RWPE2 (cell line): Measurements from ENCODE around the gene CDC42BPA.
"Not testable (repeated sequence)": the region's sequence is repeated elsewhere in the genome, so short reads cannot be mapped to it uniquely, and the experiment has no call there.

ENCODE experiments used
- ATAC-seq: fragments of 200-7000 bp; cut with Tn5 transposase; 3 replicates; pipeline ENCODE4 v1.9.1; 2021; ENCODE audit warnings: low read depth
- DNase-seq: peaks from one replicate; pipeline ENCODE4 v3.0.0-alpha.2; 2020; ENCODE audit warnings: low spot score
- H3K27ac ChIP-seq: fragments of 450-650 bp; 2 replicates; pipeline ENCODE4 v1.5.1; 2017; ENCODE audit warnings: mild to moderate bottlenecking; ENCODE audit not compliant: poor library complexity, severe bottlenecking
- H3K27me3 ChIP-seq: fragments of 250-450 bp; sonication (Bioruptor Pico); 2 replicates; pipeline ENCODE4 v1.5.1; 2021; ENCODE audit warnings: mild to moderate bottlenecking, moderate library complexity; ENCODE audit not compliant: insufficient read depth, poor library complexity, severe bottlenecking
- H3K36me3 ChIP-seq: fragments of 250-450 bp; sonication (Bioruptor Pico); 2 replicates; pipeline ENCODE4 v1.5.1; 2020; ENCODE audit warnings: low read depth, mild to moderate bottlenecking, moderate library complexity
- H3K4me1 ChIP-seq: fragments of 250-450 bp; sonication (Bioruptor Pico); 2 replicates; pipeline ENCODE4 v1.5.1; 2021; ENCODE audit warnings: mild to moderate bottlenecking, moderate library complexity; ENCODE audit not compliant: insufficient read depth, poor library complexity, severe bottlenecking
- H3K4me3 ChIP-seq: fragments of 250-450 bp; sonication (Bioruptor Pico); 2 replicates; pipeline ENCODE4 v1.5.1; 2021; ENCODE audit warnings: mild to moderate bottlenecking, moderate library complexity; ENCODE audit not compliant: severe bottlenecking
- H3K9me3 ChIP-seq: fragments of 250-450 bp; sonication (Bioruptor Pico); 2 replicates; pipeline ENCODE4 v1.5.1; 2021; ENCODE audit warnings: mild to moderate bottlenecking, moderate library complexity; ENCODE audit not compliant: severe bottlenecking
- CTCF ChIP-seq: fragments of 450-650 bp; IDR thresholded peaks from one replicate; pipeline ENCODE4 v1.5.1; 2017; ENCODE audit warnings: mild to moderate bottlenecking, moderate library complexity; ENCODE audit not compliant: poor library complexity, severe bottlenecking

The CDC42BPA gene

GRCh38 chr1:227343727-227344551 lies 25.6 kb upstream of the CDC42BPA start:
- DNase-seq = no peak
- Histone ChIP-seq H3K9me3 (no peaks in the 10 kb centered on the region), H3K27ac (peak overlapping the region; percentile 80), H3K27me3 (no peaks in the 10 kb centered on the region), H3K4me1 (peaks cover 8% of the 10 kb centered on the region), H3K4me3 (no peak overlapping the region), H3K36me3 (no peaks in the 10 kb centered on the region)
- ATAC-seq = peak; percentile 99
- no peak for TF ChIP-seq CTCF

DNA sequence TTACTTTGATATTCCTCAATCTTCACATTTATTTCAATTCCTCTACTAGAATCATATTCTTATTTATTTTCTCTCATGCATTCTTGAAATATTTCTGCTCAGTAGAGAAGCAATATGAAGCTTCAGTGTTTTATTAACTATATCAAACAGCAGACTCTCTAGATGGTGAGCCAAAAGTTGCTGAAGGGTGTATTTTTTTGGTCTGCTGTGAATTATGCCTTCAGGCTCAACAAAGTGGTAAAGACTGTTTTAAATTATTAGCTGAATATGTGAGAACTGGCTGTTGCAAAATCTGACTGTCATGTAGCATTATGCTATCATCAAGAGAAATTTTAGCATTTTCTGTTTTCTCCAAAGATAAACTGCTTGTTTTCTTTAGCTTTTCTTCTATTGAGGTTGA lies 24.9 kb upstream of the CDC42BPA start:
- H3K9me3 ChIP-seq = no peaks in the 10 kb centered on the region
- DNase-seq (no peak), ATAC-seq (no peak)
- TF ChIP-seq CTCF = no peak
- H3K27ac ChIP-seq = peak overlapping the region; percentile 80
- peaks cover 8% of the 10 kb centered on the region for H3K4me1 ChIP-seq
- H3K27me3 ChIP-seq = no peaks in the 10 kb centered on the region
- H3K36me3 ChIP-seq = no peaks in the 10 kb centered on the region
- H3K4me3 ChIP-seq = no peak overlapping the region

- Histone ChIP-seq H3K9me3 (no peaks in the 10 kb centered on the region), H3K4me1 (peaks cover 8% of the 10 kb centered on the region), H3K4me3 (no peak overlapping the region), H3K27me3 (no peaks in the 10 kb centered on the region), H3K36me3 (no peaks in the 10 kb centered on the region), H3K27ac (no peak overlapping the region)
- ATAC-seq (no peak), DNase-seq (no peak)
- TF ChIP-seq CTCF = no peak
Measured at GRCh38 chr1:227342075-227342829, 24.0 kb upstream of the CDC42BPA start.

DNA sequence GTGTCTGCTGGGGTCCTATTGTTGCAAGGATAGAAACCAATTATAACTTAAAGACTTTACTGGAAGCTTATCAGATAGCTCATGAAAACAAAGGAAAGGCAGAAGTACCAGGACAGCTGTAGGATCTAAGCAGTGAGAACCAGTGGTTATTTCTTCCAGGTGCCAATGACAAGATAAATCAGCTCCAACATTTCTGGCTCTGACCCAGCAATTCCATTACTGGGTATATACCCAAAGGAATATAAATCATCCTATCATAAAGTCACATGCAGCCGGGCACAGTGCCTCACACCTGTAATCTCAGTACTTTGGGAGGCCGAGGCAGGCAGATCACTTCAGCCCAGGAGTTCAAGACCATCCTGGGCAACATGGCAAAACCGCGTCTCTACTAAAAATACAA lies 17.8 kb upstream of the CDC42BPA start:
- H3K27ac ChIP-seq, DNase-seq, ATAC-seq: not testable (repeated sequence)

DNA sequence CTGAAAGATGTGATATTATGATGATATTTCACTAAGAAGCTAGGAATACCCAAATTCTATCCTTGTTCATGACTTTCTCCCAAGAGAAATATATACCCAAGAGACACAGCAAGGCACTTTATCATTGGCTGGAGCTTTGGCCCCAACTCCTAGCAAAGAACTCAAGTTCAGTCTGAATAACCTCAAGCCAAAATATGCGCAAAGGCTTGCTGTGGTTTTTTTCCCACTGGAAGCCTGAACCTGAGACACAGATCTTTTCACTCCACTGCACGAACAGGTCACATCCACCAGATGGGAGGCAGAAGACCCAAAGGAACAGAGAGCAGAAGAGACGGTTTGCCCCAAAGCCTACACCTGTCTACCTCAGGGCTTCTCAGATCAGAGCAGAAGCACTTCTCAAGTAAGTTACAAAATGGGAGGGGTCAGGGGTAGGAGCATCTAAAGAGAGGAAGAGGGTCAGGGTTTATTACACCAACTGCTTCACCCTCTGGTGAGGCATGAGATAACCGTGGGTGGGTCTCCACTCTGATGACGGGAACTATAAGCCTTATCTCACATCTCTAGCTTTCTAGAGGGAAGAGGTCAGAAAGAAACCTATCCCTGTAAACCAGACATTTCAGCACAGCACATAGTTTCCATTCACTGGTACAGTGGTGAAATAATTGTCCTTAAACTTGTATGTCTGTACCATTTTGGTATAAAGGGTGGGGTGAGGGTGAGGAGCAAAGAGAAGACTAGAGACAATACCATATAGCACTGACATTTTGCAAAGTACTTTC lies 17.1 kb upstream of the CDC42BPA start:
- no peaks in the 10 kb centered on the region for H3K36me3 ChIP-seq
- DNase-seq (no peak), ATAC-seq (no peak)
- H3K4me1 ChIP-seq = no peaks in the 10 kb centered on the region
- no peak overlapping the region for H3K4me3 ChIP-seq
- H3K27me3 ChIP-seq = no peaks in the 10 kb centered on the region
- H3K27ac ChIP-seq = no peak overlapping the region
- H3K9me3 ChIP-seq = no peaks in the 10 kb centered on the region
- no peak for TF ChIP-seq CTCF

More for the DNA sequence above, 17.8 kb upstream of the CDC42BPA start:
- H3K4me3 ChIP-seq, H3K36me3 ChIP-seq, H3K9me3 ChIP-seq, H3K4me1 ChIP-seq, H3K27me3 ChIP-seq: not testable (repeated sequence)
